HTERT RPE-1 (cell line): Measurements from ENCODE around the gene CEP76.

Experiments
- in situ Hi-C: fragments of 300-500 bp; cut with MboI; formaldehyde crosslinking; loops from 4 replicates; pipeline ENCODE4 v1.14.3; 2020; ENCODE audit warnings: low sequenced_read_pairs

The CEP76 gene

GRCh38 chr18:12703664-12704063, 1.1 kb upstream of the CEP76 start:
- in situ Hi-C loops = no loop called here

GRCh38 chr18:12703096-12703567, 609 bp upstream of the CEP76 start:
- in situ Hi-C loops = no loop called here

- in situ Hi-C loops = no loop called here
Measured at GRCh38 chr18:12701161-12701560, 1.4 kb downstream of the CEP76 start.

GRCh38 chr18:12699747-12700146, 2.8 kb downstream of the CEP76 start:
- in situ Hi-C loops = no loop called here

DNA sequence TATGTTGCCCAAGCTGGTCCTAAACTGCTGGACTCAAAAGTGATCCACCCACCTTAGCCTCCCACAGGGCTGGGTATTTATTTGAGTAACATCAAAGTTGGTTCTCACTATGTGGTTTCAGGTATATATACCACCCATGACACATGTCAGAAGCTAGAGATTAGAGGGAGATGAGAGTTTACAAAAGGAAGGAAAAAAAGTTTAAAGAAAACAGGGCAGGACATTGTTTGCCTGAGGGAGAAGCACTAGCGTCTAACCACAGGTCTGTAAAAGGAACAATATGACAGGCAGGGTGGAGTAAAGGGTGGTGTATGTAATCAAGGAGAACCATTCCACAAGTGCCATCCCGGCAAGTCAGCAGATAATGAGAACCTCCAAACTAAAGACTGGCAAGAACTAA, 8.5 kb downstream of the CEP76 start:
- in situ Hi-C loops = no loop called here

DNA sequence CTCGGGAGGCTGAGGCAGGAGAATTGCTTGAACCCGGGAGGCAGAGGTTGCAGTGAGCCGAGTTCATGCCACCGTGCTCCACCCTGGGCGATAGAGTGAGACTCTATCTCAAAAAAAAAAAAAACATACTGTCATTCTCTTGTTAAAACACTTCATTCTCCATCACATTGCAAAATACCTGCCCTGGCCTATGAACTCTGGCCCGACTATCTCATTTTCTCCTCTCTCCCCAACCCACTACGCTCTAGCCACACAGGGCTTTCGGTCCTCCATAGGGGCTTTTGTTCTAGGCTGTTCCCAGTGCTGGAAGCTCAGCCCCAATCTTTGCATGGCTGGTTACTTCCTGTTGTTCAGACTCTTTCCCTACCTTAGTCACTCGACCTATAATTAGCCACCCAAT, 10.3 kb downstream of the CEP76 start:
- in situ Hi-C loops = no loop called here

GRCh38 chr18:12689256-12689850, 13.2 kb downstream of the CEP76 start:
- in situ Hi-C loops = no loop called here

DNA sequence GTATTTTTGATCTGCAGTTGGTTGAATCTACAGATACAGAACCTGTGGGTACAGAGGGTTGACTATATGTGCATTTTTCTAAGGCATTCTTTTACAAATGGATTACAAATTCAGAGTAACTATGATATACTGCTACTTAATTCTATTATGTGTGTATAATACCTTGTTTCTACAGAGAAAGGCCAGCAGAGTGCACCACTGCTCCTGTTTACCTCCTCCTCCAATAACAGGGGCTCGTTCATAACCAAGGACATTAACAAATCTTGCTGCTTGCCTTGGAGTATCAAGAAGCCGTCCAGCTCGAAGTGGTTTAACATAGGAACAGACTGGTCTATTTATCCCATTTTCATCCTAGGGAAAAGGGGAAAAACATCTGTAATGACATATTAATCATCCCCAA, 16.4 kb downstream of the CEP76 start:
- in situ Hi-C loops = no loop called here

DNA sequence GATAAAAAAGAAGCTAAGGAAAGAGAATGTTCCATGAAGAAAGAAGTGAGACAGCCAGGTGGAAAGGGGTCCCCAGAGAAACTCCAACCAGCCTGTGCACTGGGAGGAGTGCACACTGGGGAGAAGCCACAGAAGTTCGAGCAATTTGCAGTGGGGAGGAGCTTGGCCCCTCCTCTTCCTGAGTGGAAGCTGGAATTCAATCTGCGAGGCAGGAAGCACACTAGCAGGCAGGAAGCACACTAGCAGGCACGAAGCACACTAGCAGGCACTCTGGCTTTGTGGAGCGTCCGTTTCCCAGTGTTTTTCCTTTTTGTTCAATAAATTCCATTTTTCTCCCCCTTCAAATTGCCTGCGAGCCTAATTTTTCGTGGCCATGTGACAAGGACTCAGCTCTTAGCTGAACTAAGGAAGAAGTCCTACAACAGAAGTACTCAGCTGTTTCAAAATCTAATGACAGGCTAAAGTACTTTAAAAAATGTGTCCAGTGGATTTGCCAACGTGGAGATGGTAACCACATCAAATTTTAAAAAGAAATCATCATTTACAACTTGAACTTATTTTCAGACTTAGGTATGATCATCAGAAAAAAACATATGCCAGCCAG, 23.2 kb downstream of the CEP76 start:
- in situ Hi-C loops = no loop called here

DNA sequence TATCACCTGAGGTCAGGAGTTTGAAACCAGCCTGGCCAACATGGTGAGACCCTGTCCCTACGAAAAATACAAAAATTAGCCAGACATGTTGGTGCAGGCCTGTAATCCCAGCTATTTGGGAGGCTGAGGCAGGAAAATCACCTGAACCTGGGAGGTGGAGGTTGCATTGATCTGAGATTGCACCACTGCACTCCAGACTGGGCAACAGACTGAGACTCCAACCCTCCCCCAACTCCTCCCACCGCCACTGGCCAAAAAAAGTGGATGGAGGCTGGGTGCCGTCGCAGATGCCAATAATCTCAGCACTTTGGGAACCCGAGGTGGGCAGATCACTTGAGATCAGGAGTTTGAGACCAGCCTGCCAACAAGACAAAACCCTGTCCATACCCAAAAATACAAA, 34.5 kb downstream of the CEP76 start:
- in situ Hi-C loops = loop anchor here (25.0 kb wide), 1 partner anchor 281 kb away; the partner anchor contains the start of gene AFG3L2

GRCh38 chr18:12659904-12660605, 42.5 kb downstream of the CEP76 start:
- in situ Hi-C loops = loop anchor here (25.0 kb wide), 1 partner anchor 273 kb away; the partner anchor contains the start of gene AFG3L2

DNA sequence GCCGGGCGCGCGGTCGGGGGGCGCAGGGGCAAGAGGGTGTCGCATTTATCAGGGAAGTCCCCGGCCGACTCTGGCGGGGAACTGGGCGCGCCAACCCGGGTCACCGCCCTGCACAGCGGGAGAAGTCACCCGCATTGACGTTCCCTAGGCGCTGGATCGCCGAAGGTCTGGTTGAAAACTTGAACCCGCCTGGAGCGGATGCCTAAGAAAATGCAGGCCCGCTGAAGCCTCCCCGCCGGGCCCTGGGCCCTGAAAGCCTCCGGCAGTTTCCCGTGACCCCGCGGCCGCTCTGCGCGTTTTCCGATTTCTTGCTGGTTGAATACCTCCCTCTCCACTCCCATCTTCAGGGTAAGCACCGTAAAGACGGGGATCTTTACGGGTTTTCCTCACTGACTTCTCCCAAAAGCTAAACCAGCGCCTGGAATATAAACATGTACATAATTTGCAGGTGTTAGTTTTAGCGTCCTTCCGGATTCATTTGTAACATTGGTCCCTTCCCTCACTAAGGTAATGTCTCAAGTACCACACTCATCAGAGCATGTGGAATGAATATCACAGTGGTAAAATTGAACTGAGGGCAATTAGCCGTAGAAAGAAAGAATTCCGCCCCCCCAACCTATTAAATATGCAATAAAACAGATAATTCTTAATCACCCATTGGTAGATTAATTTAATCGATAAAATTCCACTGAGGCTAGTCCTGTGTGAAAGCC, 43.9 kb downstream of the CEP76 start:
- in situ Hi-C loops = loop anchor here (25.0 kb wide), 1 partner anchor 271 kb away; the partner anchor contains the start of gene AFG3L2

DNA sequence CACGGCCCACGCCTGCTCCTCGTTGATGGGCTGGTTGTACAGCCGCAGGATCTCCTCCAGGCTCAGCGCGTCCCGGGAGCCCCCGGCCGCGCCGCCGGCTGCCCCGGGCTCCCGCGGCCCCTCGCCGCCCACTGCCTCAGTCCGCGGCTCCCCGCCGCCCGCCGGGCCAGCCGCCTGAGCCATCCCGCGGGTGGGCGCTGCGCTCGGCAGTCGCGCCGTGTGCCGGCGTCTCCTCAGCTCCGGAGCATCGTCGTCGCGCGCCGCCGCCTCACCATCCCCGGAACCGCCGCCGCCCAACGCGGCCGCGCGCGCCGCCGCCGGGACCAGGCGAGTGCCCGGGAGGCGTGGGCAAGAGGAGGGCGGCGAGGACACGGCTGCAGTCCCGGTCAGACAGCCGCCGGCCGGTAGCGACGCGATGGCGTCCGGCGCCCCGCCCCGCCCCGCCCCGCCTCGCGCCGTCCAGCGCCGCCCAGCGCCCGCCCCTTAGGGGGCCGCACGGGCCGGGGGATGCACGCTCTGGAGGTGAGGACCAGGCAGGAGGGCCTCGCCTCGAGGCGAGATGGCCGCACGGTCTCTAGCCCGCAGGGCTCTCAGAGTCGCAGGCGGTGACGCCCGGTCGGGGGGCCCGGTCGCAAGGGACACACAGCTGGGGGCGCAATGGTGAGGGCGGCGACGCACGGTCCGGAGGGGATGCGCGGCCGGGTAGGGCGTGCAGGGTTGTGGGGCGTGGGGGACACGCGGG, 44.7 kb downstream of the CEP76 start, which contains the start of gene SPIRE1:
TSS of gene SPIRE1 (minus strand) at position 424 of the 742 bp plus-strand sequence. CDS start at position 183, 241 bp downstream.
- in situ Hi-C loops = loop anchor here (25.0 kb wide), 1 partner anchor 271 kb away; the partner anchor contains the start of gene AFG3L2

DNA sequence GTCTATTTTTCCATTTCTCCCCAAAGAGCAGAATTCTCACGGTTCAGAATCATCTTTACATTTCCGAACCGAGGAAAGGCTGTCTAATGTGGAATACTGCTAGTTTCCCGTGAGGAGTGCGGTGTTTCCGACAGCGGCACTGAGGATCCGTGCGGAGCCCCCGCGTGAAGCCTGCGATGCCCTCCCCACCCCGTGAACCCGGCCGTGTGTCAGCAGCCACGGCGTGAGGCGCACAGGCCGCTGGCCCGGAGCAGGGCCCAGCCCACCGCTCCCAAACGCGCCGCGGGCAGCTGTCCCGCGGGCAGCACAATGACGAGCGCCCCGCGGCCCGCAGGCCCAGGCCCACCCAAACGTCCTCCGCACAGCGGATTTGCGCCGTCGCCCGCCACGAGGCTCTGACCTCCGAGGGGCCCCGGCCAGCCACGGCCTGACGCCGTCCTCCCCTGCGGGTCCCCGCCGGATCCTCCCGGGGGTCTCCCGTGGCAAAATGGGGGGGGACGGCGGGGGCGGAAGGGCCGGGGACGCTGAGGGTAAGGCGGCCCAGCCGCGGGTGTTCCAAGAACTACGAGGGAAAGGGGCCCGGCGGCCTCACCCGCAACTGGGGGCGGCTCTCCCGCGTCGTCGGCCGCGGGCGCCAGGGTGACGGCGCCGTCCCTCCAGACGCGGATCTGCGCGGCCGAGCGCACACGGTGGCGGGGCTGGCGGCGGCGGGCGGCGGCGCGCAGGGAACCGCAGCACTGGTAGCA, 45.4 kb downstream of the CEP76 start:
- in situ Hi-C loops = loop anchor here (25.0 kb wide), 1 partner anchor 270 kb away; the partner anchor contains the start of gene AFG3L2

DNA sequence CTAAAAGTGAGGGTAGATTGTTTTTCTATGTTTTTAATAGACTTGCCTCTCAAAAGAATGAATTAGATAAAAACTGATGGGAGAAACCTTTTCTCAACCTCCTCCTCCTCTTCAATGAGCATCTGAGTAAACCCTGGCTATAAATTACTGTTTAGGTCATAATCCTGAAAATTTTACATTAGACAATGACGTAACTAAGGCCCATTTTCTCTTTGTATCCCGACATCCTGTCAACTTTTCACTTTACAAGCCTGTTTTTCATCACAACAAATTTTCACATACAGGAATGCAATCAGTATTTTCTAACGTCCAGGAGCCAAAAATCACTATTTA, 46.0 kb downstream of the CEP76 start:
- in situ Hi-C loops = loop anchor here (25.0 kb wide), 1 partner anchor 269 kb away; the partner anchor contains the start of gene AFG3L2

DNA sequence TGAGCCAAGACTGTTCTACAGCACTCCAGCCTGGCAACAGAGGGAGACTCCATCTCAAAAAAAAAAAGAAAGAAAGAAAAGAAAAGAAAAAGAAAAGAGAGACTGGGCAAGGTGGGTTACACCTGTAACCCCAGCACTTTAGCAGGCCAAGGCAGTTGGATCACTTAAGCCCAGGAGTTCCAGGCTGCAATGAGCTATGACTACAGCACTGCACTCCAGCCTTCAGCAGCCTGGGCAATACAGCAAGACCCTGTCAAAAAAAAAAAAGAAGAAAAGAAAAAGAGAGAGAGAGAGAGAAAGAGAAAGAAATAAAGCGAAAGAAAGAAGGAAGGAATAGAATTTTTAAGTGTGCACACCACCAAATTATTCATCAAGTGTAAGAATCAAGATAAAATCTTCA, 47.6 kb downstream of the CEP76 start:
- in situ Hi-C loops = loop anchor here (25.0 kb wide), 1 partner anchor 268 kb away; the partner anchor contains the start of gene AFG3L2

DNA sequence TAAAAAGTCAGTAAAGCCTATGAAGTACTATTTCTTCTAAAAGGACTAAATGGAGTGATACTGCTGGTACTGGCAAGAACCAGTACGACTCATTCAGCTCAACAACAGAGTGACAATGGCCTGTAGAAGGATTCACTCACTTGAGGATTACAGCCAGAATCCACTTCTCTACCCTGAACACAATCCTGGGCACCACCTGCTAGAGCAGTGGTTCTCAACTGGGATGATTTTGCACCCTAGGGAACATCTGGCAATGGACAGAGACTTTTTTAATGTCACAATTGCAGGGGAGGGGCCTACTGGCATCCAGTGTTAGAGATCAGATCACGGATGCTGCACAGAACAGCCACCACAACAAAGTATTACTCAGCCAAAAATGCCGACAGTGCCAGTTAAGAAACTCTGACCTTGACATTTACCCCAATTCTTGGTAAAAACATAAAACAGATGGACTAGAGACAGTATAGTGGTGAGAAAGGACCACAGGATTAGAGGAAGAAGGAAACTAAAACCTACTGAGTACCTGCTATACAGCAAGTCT, 49.6 kb downstream of the CEP76 start:
- in situ Hi-C loops = loop anchor here (25.0 kb wide), 1 partner anchor 266 kb away; the partner anchor contains the start of gene AFG3L2

GRCh38 chr18:12651651-12652050, 50.9 kb downstream of the CEP76 start:
- in situ Hi-C loops = loop anchor here (25.0 kb wide), 1 partner anchor 264 kb away; the partner anchor contains the start of gene AFG3L2

DNA sequence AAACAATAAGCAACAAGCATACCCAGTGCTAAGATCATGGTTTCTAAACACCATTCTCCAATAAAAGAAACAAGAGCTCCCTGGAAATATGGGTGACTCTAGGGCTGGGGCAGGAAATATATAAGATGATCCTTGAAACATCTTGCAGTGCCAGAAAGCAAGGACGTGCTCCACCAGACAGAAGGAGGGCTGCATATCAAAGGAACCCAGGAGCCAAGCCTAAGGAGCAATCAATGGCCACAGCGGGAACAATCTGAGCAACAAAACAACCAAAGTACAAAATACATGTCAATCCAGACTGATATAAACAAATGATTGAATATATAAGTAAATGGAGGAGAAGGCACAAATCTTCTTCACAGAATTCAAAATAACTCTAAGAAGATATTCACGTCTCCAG, 54.8 kb downstream of the CEP76 start:
- in situ Hi-C loops = no loop called here
